MM.1S (cell line): ENCODE measurements around the gene RPL22L1.

ENCODE experiments used
- DNase-seq: peaks from one replicate; pipeline ENCODE4 v3.0.0-alpha.2; 2015
- H2AFZ ChIP-seq: fragments of 300-600 bp; sonication (generic); 2 replicates; pipeline ENCODE4 v1.6.0; 2016; ENCODE audit warnings: antibody characterized with exemption, low read length
- H3F3A ChIP-seq: fragments of 300-600 bp; sonication (generic); 2 replicates; pipeline ENCODE4 v1.6.1; 2016; ENCODE audit warnings: mild to moderate bottlenecking, antibody characterized with exemption, low read length, moderate library complexity, mixed read lengths; ENCODE audit not compliant: insufficient read depth
- H3K27ac ChIP-seq: fragments of 300-600 bp; sonication (generic); 2 replicates; pipeline ENCODE4 v1.5.1; 2016; ENCODE audit warnings: mild to moderate bottlenecking, low read length
- H3K27me3 ChIP-seq: fragments of 300-600 bp; sonication (generic); replicated peaks from 2 replicates; pipeline ENCODE4 v1.6.0; 2016; ENCODE audit warnings: low read length; ENCODE audit not compliant: insufficient read depth
- H3K36me3 ChIP-seq: fragments of 300-600 bp; sonication (generic); replicated peaks from 2 replicates; pipeline ENCODE4 v1.6.1; 2016; ENCODE audit warnings: mild to moderate bottlenecking, low read length, mixed read lengths; ENCODE audit not compliant: insufficient read depth
- H3K4me1 ChIP-seq: fragments of 300-600 bp; sonication (generic); 2 replicates; pipeline ENCODE4 v1.6.1; 2016; ENCODE audit warnings: low read length, mixed read lengths
- H3K4me2 ChIP-seq: fragments of 300-600 bp; sonication (generic); 2 replicates; pipeline ENCODE4 v1.6.0; 2016; ENCODE audit warnings: low read depth, low read length
- H3K4me3 ChIP-seq: fragments of 300-600 bp; sonication (generic); 2 replicates; pipeline ENCODE4 v1.5.1; 2016; ENCODE audit warnings: low read length, mixed read lengths
- H3K79me2 ChIP-seq: fragments of 300-600 bp; sonication (generic); 2 replicates; pipeline ENCODE4 v1.6.1; 2016; ENCODE audit warnings: mixed run types, low read length, mixed read lengths
- H3K9ac ChIP-seq: fragments of 300-600 bp; sonication (generic); 2 replicates; pipeline ENCODE4 v1.6.1; 2016; ENCODE audit warnings: low read length, mixed read lengths
- H3K9me2 ChIP-seq: fragments of 300-600 bp; sonication (generic); replicated peaks from 2 replicates; pipeline ENCODE4 v1.6.1; 2016; ENCODE audit warnings: mild to moderate bottlenecking, low read length, mixed read lengths; ENCODE audit not compliant: insufficient read depth
- H3K9me3 ChIP-seq: fragments of 300-600 bp; sonication (generic); replicated peaks from 2 replicates; pipeline ENCODE4 v1.6.1; 2016; ENCODE audit warnings: mild to moderate bottlenecking, low read length, mixed read lengths; ENCODE audit not compliant: insufficient read depth
- H4K20me1 ChIP-seq: fragments of 300-600 bp; sonication (generic); 2 replicates; pipeline ENCODE4 v1.6.1; 2016; ENCODE audit warnings: mild to moderate bottlenecking, low read length, moderate library complexity, mixed read lengths; ENCODE audit not compliant: insufficient read depth
- EZH2 ChIP-seq: fragments of 300-600 bp; sonication (generic); optimal IDR thresholded peaks from 2 replicates; pipeline ENCODE3; 2017; ENCODE audit warnings: low read depth, mild to moderate bottlenecking, antibody characterized with exemption, low read length, mixed read lengths
- EZH2phosphoT487 ChIP-seq: fragments of 300-600 bp; sonication (generic); IDR thresholded peaks from 2 replicates; pipeline ENCODE4 v1.6.1; 2018; ENCODE audit warnings: antibody characterized with exemption, low read length
- TF ChIP-seq, protein P1 (sequence below): fragments of 300-600 bp; sonication (generic); IDR thresholded peaks from 2 replicates; pipeline ENCODE4 v1.5.1; 2016; ENCODE audit warnings: antibody characterized with exemption, low read length, mixed read lengths

Gene RPL22L1

DNA sequence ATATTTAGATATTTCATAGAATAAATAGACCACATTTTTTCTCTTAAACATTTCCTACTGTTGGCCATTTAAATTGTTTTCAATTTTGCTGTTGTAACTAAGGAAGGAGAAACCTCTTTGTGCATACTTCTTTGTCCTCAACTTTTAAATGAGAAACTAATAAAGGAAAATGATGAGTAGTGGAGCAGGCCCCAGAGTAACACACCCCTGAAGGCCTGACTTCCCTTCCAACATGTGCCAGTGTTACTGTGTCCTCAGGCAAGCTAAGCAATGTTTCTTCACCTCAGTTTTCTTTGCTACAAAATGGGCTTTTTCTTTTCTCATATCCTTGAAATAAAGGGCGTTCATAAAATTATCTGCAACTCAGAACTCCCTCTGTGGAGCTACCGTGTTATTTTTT lies 53.7 kb downstream of the RPL22L1 start:
- TF ChIP-seq, protein P1, sequence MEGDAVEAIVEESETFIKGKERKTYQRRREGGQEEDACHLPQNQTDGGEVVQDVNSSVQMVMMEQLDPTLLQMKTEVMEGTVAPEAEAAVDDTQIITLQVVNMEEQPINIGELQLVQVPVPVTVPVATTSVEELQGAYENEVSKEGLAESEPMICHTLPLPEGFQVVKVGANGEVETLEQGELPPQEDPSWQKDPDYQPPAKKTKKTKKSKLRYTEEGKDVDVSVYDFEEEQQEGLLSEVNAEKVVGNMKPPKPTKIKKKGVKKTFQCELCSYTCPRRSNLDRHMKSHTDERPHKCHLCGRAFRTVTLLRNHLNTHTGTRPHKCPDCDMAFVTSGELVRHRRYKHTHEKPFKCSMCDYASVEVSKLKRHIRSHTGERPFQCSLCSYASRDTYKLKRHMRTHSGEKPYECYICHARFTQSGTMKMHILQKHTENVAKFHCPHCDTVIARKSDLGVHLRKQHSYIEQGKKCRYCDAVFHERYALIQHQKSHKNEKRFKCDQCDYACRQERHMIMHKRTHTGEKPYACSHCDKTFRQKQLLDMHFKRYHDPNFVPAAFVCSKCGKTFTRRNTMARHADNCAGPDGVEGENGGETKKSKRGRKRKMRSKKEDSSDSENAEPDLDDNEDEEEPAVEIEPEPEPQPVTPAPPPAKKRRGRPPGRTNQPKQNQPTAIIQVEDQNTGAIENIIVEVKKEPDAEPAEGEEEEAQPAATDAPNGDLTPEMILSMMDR, result no peak
- TF ChIP-seq EZH2 (no peak), EZH2phosphoT487 (no peak)
- Histone ChIP-seq H3K4me1 (peaks cover 14% of the 10 kb centered on the region; the same call in 1 of the 2 replicates), H3K36me3 (no peaks in the 10 kb centered on the region), H3F3A (no peaks in the 10 kb centered on the region), H2AFZ (no peak overlapping the region), H4K20me1 (no peaks in the 10 kb centered on the region), H3K9me3 (no peaks in the 10 kb centered on the region), H3K9me2 (no peaks in the 10 kb centered on the region), H3K9ac (no peak overlapping the region), H3K27me3 (no peaks in the 10 kb centered on the region), H3K79me2 (no peaks in the 10 kb centered on the region), H3K4me3 (no peak overlapping the region), H3K27ac (no peak overlapping the region), H3K4me2 (no peak overlapping the region)
- no peak for DNase-seq

DNA sequence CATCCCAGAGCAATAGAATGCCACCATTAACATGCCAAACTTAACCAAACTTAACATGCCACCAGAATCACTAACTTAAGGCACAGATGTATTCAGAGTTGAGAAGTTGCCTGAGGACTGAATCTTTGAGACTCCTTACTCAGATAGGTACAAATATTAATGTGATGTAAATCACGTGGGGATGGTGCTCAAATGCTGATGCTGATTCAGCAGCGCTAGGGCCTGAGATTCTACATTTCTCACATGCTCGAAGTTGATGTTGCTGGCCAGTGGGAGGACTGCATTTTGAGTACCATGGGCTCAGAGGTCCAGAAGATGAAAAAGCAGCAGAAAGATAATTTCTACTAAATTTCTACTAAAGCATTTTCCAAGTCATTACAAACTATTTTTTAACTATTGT lies 54.1 kb downstream of the RPL22L1 start:
- H3F3A ChIP-seq, result no peaks in the 10 kb centered on the region
- no peak overlapping the region for H2AFZ ChIP-seq
- DNase-seq, result no peak
- no peak for TF ChIP-seq EZH2
- no peak for TF ChIP-seq EZH2phosphoT487
- TF ChIP-seq, protein P1, result no peak
- no peaks in the 10 kb centered on the region for H3K9me3 ChIP-seq
- H3K9ac ChIP-seq, result no peak overlapping the region
- no peak overlapping the region for H3K27ac ChIP-seq
- no peaks in the 10 kb centered on the region for H3K27me3 ChIP-seq
- no peaks in the 10 kb centered on the region for H3K79me2 ChIP-seq
- no peaks in the 10 kb centered on the region for H3K36me3 ChIP-seq
- H3K4me3 ChIP-seq, result no peak overlapping the region
- peaks cover 14% of the 10 kb centered on the region; the same call in 1 of the 2 replicates for H3K4me1 ChIP-seq
- H3K4me2 ChIP-seq, result no peak overlapping the region
- no peaks in the 10 kb centered on the region for H3K9me2 ChIP-seq
- H4K20me1 ChIP-seq, result no peaks in the 10 kb centered on the region

DNA sequence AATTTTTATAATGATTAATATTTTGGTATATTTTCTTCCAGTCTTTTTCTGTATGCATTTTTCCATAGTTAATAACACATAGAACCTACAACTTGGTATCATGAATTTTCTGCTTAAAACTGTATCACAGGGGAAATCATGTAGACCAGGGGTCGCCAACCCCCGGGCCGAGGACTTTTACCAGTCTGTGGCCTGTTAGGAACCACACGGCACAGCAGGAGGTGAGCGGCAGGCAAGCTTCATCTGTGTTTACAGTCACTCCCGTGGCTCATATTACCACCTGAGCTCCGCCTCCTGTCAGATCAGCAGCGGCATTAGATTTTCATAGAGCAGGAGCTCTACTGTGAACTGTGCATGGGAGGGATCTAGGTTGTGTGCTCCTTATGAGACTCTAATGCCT lies 54.7 kb downstream of the RPL22L1 start:
- Histone ChIP-seq H2AFZ (no peak overlapping the region), H3K4me1 (peaks cover 14% of the 10 kb centered on the region; the same call in 1 of the 2 replicates), H3K9me2 (no peaks in the 10 kb centered on the region), H3K27me3 (no peaks in the 10 kb centered on the region), H3K36me3 (no peaks in the 10 kb centered on the region), H4K20me1 (no peaks in the 10 kb centered on the region), H3F3A (no peaks in the 10 kb centered on the region), H3K9ac (no peak overlapping the region), H3K9me3 (no peaks in the 10 kb centered on the region), H3K4me3 (no peak overlapping the region), H3K79me2 (no peaks in the 10 kb centered on the region), H3K4me2 (no peak overlapping the region), H3K27ac (no peak overlapping the region)
- DNase-seq, result no peak
- no peak for TF ChIP-seq EZH2
- TF ChIP-seq, protein P1, result no peak
- TF ChIP-seq EZH2phosphoT487, result no peak
